Keratinocyte (primary cell): ENCODE data around the gene PARD3. TPM values are rescaled to one million over a fixed set of nuclear protein-coding genes. Genes with fewer than 3 reads are reported as not detected.

ENCODE experiments used
- DNase-seq: peaks from one replicate; pipeline ENCODE4 v3.0.0-alpha.2; 2011; ENCODE audit warnings: low read depth, missing footprints, low spot score
- FAIRE-seq: peaks from 2 replicates; lab custom pipeline; 2011; peaks lifted over from hg19 to GRCh38; lab: Jason Lieb, UNC
- H2AFZ ChIP-seq: 2 replicates; pipeline ENCODE4 v1.6.0; 2012; ENCODE audit warnings: low read length, control low read depth, inconsistent platforms; ENCODE audit not compliant: control insufficient read depth
- H3K27ac ChIP-seq: 2 replicates; pipeline ENCODE4 v1.5.1; 2011; ENCODE audit warnings: low read length; ENCODE audit not compliant: control insufficient read depth, insufficient read depth
- H3K27me3 ChIP-seq: 3 replicates; pipeline ENCODE4 v1.6.0; 2011; ENCODE audit warnings: low read length; ENCODE audit not compliant: control insufficient read depth, insufficient read depth; ENCODE audit errors: extremely low read depth
- H3K36me3 ChIP-seq, 2 experiments: 2 replicates in 1 of 2; 3 replicates in 1 of 2; pipeline ENCODE4 v1.5.1; 2011; ENCODE audit warnings: low read length in 2 of 2, mild to moderate bottlenecking in 1 of 2; ENCODE audit not compliant: control insufficient read depth in 2 of 2, insufficient read depth in 2 of 2; ENCODE audit errors: extremely low read depth in 1 of 2
- H3K4me1 ChIP-seq: 3 replicates; pipeline ENCODE4 v1.5.1; 2011; ENCODE audit warnings: low read length; ENCODE audit not compliant: control insufficient read depth, insufficient read depth; ENCODE audit errors: extremely low read depth
- H3K4me2 ChIP-seq: 3 replicates; pipeline ENCODE4 v1.6.0; 2011; ENCODE audit warnings: low read depth, low read length; ENCODE audit not compliant: control insufficient read depth, insufficient read depth; ENCODE audit errors: extremely low read depth
- H3K4me3 ChIP-seq, 3 experiments: fragments of 200-600 bp in 1 of 3; sonication (generic) in 1 of 3; 2 replicates in 2 of 3; 3 replicates in 1 of 3; pipeline ENCODE4 v1.5.1; 2011 to 2016; ENCODE audit warnings: low read length in 3 of 3, mild to moderate bottlenecking in 3 of 3, control low read depth in 2 of 3, inconsistent platforms in 1 of 3, low read depth in 1 of 3, mixed read lengths in 1 of 3, mixed run types in 1 of 3, moderate library complexity in 1 of 3; ENCODE audit not compliant: control insufficient read depth in 2 of 3, insufficient read depth in 2 of 3; ENCODE audit errors: extremely low read depth in 1 of 3
- H3K79me2 ChIP-seq: 2 replicates; pipeline ENCODE4 v1.6.0; 2012; ENCODE audit warnings: low read length; ENCODE audit not compliant: control insufficient read depth, insufficient read depth
- H3K9ac ChIP-seq: 3 replicates; pipeline ENCODE4 v1.6.0; 2011; ENCODE audit warnings: low read length; ENCODE audit not compliant: control insufficient read depth, insufficient read depth; ENCODE audit errors: extremely low read depth
- H3K9me1 ChIP-seq: 3 replicates; pipeline ENCODE4 v1.6.0; 2011; ENCODE audit warnings: low read length; ENCODE audit not compliant: control insufficient read depth, insufficient read depth; ENCODE audit errors: extremely low read depth
- H3K9me3 ChIP-seq: 2 replicates; pipeline ENCODE4 v1.5.1; 2012; ENCODE audit warnings: low read depth, low read length; ENCODE audit not compliant: control insufficient read depth
- H4K20me1 ChIP-seq: 3 replicates; pipeline ENCODE4 v1.6.0; 2011; ENCODE audit warnings: low read length; ENCODE audit not compliant: control insufficient read depth, insufficient read depth; ENCODE audit errors: extremely low read depth
- EZH2 ChIP-seq: IDR thresholded peaks from one replicate; pipeline ENCODE4 v1.6.1; 2012; ENCODE audit warnings: inconsistent platforms, mild to moderate bottlenecking, low read length, moderate library complexity
- dilution Hi-C: fragments of 300-500 bp; cut with MboI; formaldehyde crosslinking; loops from one replicate; pipeline ENCODE4 v1.7.0; 2020; ENCODE audit warnings: low sequenced_read_pairs; ENCODE audit not compliant: extremely low pct_ligation_motif_present
- polyA plus RNA-seq, 5 experiments: library from polyadenylated mRNA; depleted of rRNA in 3 of 5; stranded (reverse) in 3 of 5; stranded (forward) in 1 of 5; unstranded in 1 of 5; fragments of >200 nt; gene quantifications; 1 replicate in 1 of 5; 2 replicates in 3 of 5; 3 replicates in 1 of 5; pipeline versions ENCODE4 v1.2.1 to v1.2.3, GENCODE V29; 2011 to 2012; ENCODE audit warnings: missing spikeins in 2 of 5, low read depth in 1 of 5, low replicate concordance in 1 of 5
- TF ChIP-seq, protein P1 (sequence below), 3 experiments: IDR thresholded peaks in 1 of 3; conservative IDR thresholded peaks in 1 of 3; optimal IDR thresholded peaks in 1 of 3; 2 replicates in 2 of 3; 3 replicates in 1 of 3; pipeline versions ENCODE3 to v1.5.1; 2011; ENCODE audit warnings: low read length in 3 of 3, mild to moderate bottlenecking in 3 of 3, moderate library complexity in 2 of 3, control low read depth in 1 of 3, inconsistent platforms in 1 of 3; ENCODE audit not compliant: insufficient read depth in 2 of 3; ENCODE audit errors: extremely low read depth in 1 of 3

The PARD3 gene
- polyA plus RNA-seq, 1 donor (not counting 4 experiments of a cell fraction or from before 2014, with no cell fraction given): 46.4 TPM

DNA sequence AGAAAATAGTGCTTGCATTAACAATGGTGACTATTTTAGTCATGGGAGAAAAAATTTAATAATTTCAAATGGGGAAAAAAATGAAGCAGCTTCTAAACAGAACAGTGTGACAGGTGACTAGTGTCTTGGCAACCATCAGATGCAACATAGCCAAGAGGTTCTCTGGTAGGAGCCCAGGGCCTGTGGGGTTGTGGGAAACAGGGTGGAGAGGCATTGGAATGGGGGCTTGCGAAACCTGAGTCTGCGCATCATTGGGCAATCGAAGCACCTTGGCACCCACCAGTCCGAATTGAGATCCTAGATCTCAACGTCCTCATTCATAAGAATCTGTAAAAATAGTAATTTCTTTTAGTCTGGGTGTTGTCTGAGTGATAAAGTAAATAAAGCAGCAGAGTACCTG lies 19.2 kb upstream of the PARD3 start:
- dilution Hi-C loops: no loop called here
- no peak overlapping the region for H2AFZ ChIP-seq
- H3K9me1 ChIP-seq: no peaks in the 10 kb centered on the region
- no peak for FAIRE-seq
- TF ChIP-seq EZH2: no peak
- TF ChIP-seq, protein P1, sequence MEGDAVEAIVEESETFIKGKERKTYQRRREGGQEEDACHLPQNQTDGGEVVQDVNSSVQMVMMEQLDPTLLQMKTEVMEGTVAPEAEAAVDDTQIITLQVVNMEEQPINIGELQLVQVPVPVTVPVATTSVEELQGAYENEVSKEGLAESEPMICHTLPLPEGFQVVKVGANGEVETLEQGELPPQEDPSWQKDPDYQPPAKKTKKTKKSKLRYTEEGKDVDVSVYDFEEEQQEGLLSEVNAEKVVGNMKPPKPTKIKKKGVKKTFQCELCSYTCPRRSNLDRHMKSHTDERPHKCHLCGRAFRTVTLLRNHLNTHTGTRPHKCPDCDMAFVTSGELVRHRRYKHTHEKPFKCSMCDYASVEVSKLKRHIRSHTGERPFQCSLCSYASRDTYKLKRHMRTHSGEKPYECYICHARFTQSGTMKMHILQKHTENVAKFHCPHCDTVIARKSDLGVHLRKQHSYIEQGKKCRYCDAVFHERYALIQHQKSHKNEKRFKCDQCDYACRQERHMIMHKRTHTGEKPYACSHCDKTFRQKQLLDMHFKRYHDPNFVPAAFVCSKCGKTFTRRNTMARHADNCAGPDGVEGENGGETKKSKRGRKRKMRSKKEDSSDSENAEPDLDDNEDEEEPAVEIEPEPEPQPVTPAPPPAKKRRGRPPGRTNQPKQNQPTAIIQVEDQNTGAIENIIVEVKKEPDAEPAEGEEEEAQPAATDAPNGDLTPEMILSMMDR (optimal IDR thresholded peaks at IDR 0.05 in 1 of 3, IDR thresholded peaks at IDR 0.05 in 1 of 3, conservative IDR thresholded peaks at IDR 0.05 in 1 of 3; ENCODE audit: extremely low read depth in 1 of 3, insufficient read depth in 2 of 3, low read length in 3 of 3): no peak
- H3K79me2 ChIP-seq: no peaks in the 10 kb centered on the region
- H3K4me1 ChIP-seq: no peaks in the 10 kb centered on the region
- H3K9ac ChIP-seq: no peak overlapping the region
- no peak overlapping the region for H3K27ac ChIP-seq
- H3K36me3 ChIP-seq: no peaks in the 10 kb centered on the region
- DNase-seq: no peak
- H3K4me3 ChIP-seq: no peak overlapping the region
- no peak overlapping the region for H3K4me2 ChIP-seq
- H4K20me1 ChIP-seq: no peaks in the 10 kb centered on the region
- no peaks in the 10 kb centered on the region for H3K27me3 ChIP-seq
- no peaks in the 10 kb centered on the region for H3K9me3 ChIP-seq

DNA sequence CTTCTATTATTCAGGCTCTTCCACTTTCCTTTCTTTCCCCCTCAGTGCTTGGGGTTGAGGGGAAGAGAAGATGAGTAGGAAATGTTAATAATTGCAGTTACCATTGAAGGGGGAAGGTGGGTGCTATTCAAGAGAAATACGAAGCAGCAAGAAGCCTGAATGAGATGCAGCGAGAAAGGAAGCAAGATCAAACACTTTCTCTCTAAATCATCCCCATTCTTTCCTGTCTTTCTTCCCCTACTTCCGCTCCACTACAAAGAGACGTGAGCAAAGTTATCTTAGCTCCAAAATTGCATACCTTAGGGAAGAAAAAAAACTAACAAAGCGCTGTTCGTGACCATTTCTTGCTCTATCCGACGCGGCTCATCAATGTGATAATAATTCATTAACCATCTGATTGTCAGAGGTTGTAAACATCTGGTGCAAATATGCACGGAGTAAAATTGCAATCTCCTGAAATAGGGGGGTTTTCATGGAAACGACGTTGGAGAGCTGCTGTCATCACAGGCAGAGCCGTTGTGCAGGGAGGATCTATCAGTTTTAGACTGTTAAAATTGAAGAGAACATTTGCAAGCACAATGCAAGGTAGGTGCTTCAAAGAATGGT lies 15.2 kb upstream of the PARD3 start:
- Histone ChIP-seq H3K4me3 (no peak overlapping the region), H3K79me2 (no peaks in the 10 kb centered on the region), H3K9me3 (no peaks in the 10 kb centered on the region), H2AFZ (no peak overlapping the region), H3K36me3 (no peaks in the 10 kb centered on the region), H4K20me1 (no peaks in the 10 kb centered on the region), H3K9me1 (no peaks in the 10 kb centered on the region), H3K4me1 (no peaks in the 10 kb centered on the region), H3K27ac (no peak overlapping the region), H3K4me2 (no peak overlapping the region), H3K27me3 (no peaks in the 10 kb centered on the region), H3K9ac (no peak overlapping the region)
- TF ChIP-seq EZH2: no peak
- TF ChIP-seq, protein P1 (optimal IDR thresholded peaks at IDR 0.05 in 1 of 3, IDR thresholded peaks at IDR 0.05 in 1 of 3, conservative IDR thresholded peaks at IDR 0.05 in 1 of 3; ENCODE audit: extremely low read depth in 1 of 3, insufficient read depth in 2 of 3, low read length in 3 of 3): no peak
- no peak for FAIRE-seq
- dilution Hi-C loops: no loop called here
- DNase-seq: no peak
